HepG2 (cell line): ENCODE data around the gene CCDC57. TPM values are rescaled to one million over a fixed set of nuclear protein-coding genes. Genes with fewer than 3 reads are reported as not detected.

ENCODE experiments used
- GLMP ChIP-seq: sonication (generic); formaldehyde crosslinking; IDR thresholded peaks from 2 replicates; pipeline ENCODE4 v1.9.0; 2021; ENCODE audit warnings: missing genetic modification reagents, mild to moderate bottlenecking, borderline replicate concordance
- JDP2 ChIP-seq: sonication (generic); formaldehyde crosslinking; IDR thresholded peaks from 2 replicates; pipeline ENCODE4 v1.8.1; 2022; ENCODE audit warnings: missing genetic modification reagents, borderline replicate concordance
- KDM2A ChIP-seq: sonication (generic); formaldehyde crosslinking; IDR thresholded peaks from 2 replicates; pipeline ENCODE4 v1.4.0; 2020; ENCODE audit warnings: low read depth, missing genetic modification reagents, borderline replicate concordance
- NFYC ChIP-seq: IDR thresholded peaks from 2 replicates; pipeline ENCODE4 v1.6.1; 2016; ENCODE audit warnings: missing genetic modification reagents, missing compliant biosample characterization
- NR2F2 ChIP-seq: IDR thresholded peaks from 2 replicates; pipeline ENCODE4 v1.6.1; 2012; ENCODE audit warnings: low read depth, inconsistent platforms, borderline replicate concordance
- RBM39 ChIP-seq: fragments of 200-400 bp; formaldehyde crosslinking; IDR thresholded peaks from one replicate; pipeline ENCODE4 v1.6.1; 2018; ENCODE audit warnings: antibody characterized with exemption, mild to moderate bottlenecking, low read depth, low read length; ENCODE audit not compliant: poor library complexity, severe bottlenecking
- RELA ChIP-seq: sonication (generic); formaldehyde crosslinking; IDR thresholded peaks from 2 replicates; pipeline ENCODE4 v1.4.0; 2020; ENCODE audit warnings: missing genetic modification reagents
- REXO4 ChIP-seq: sonication (generic); formaldehyde crosslinking; IDR thresholded peaks from 2 replicates; pipeline ENCODE4 v1.8.0; 2022; ENCODE audit warnings: missing genetic modification reagents, mild to moderate bottlenecking, borderline replicate concordance
- SMC3 ChIP-seq: IDR thresholded peaks from 2 replicates; pipeline ENCODE4 v1.6.1; 2011; ENCODE audit warnings: low read length, improper control_type of control experiment
- SOX13 ChIP-seq, 3 experiments: fragments of 450-650 bp in 1 of 3; sonication (generic) in 1 of 3; formaldehyde crosslinking in 1 of 3; IDR thresholded peaks in 2 of 3; conservative IDR thresholded peaks in 1 of 3; 2 replicates each; pipeline versions ENCODE4 v1.5.0 to v1.6.1; 2016 to 2020; ENCODE audit warnings: antibody characterized with exemption in 1 of 3, mild to moderate bottlenecking in 1 of 3, missing compliant biosample characterization in 1 of 3, missing genetic modification reagents in 1 of 3, moderate library complexity in 1 of 3
- TBP ChIP-seq: sonication (generic); formaldehyde crosslinking; IDR thresholded peaks from 2 replicates; pipeline ENCODE4 v1.5.0; 2020; ENCODE audit warnings: missing genetic modification reagents
- TEAD2 ChIP-seq: sonication (generic); formaldehyde crosslinking; IDR thresholded peaks from 2 replicates; pipeline ENCODE4 v1.9.0; 2021; ENCODE audit warnings: missing genetic modification reagents
- ZFP62 ChIP-seq: sonication (generic); formaldehyde crosslinking; IDR thresholded peaks from 2 replicates; pipeline ENCODE4 v1.4.0; 2020; ENCODE audit warnings: missing genetic modification reagents
- ZNF530 ChIP-seq: sonication (generic); formaldehyde crosslinking; IDR thresholded peaks from 2 replicates; pipeline ENCODE4 v1.5.0; 2020; ENCODE audit warnings: low read depth, mild to moderate bottlenecking, missing genetic modification reagents
- ZNF687 ChIP-seq: sonication (generic); formaldehyde crosslinking; IDR thresholded peaks from 2 replicates; pipeline ENCODE4 v1.5.1; 2020; ENCODE audit warnings: mild to moderate bottlenecking, missing genetic modification reagents, moderate library complexity
- ZNF773 ChIP-seq: sonication (generic); formaldehyde crosslinking; IDR thresholded peaks from 2 replicates; pipeline ENCODE4 v1.4.0; 2020; ENCODE audit warnings: missing genetic modification reagents, borderline replicate concordance
- polyA plus RNA-seq, 8 experiments: library from polyadenylated mRNA; depleted of rRNA in 3 of 8; stranded (reverse) in 7 of 8; unstranded in 1 of 8; fragments of >200 nt; fragmentation: Illumina TruSeq in 4 of 8; extraction: Trizol in 4 of 8; gene quantifications; 2 replicates each; pipeline versions ENCODE4 v1.2.1 to v1.2.3, GENCODE V29; 2011 to 2016; ENCODE audit warnings: low read depth in 4 of 8, missing spikeins in 1 of 8, mixed read lengths in 1 of 8; ENCODE audit not compliant: insufficient read depth in 1 of 8
- total RNA-seq, 5 experiments: library from RNA; depleted of rRNA; stranded (reverse); fragments of >200 nt; fragmentation: Illumina TruSeq; extraction: Trizol; gene quantifications; 2 replicates each; pipeline ENCODE4 v1.2.3, GENCODE V29; 2016; ENCODE audit warnings: low read depth in 1 of 5
- TF ChIP-seq, protein P1 (sequence below), 2 experiments: sonication (generic) in 1 of 2; formaldehyde crosslinking in 1 of 2; IDR thresholded peaks; 2 replicates each; pipeline versions ENCODE4 v1.6.1 to v1.9.0; 2014 to 2022; ENCODE audit warnings: antibody characterized with exemption in 1 of 2, borderline replicate concordance in 1 of 2, inconsistent platforms in 1 of 2, low read depth in 1 of 2, missing genetic modification reagents in 1 of 2

CCDC57 gene
- total and polyA plus RNA-seq, 2 of the 13 experiments (the other 11 are each of a cell fraction or from before 2014, with no cell fraction given), result 59.3 to 59.9 TPM

- no peak for TF ChIP-seq NFYC (CRISPR knock-in tag)
- TF ChIP-seq, protein P1, sequence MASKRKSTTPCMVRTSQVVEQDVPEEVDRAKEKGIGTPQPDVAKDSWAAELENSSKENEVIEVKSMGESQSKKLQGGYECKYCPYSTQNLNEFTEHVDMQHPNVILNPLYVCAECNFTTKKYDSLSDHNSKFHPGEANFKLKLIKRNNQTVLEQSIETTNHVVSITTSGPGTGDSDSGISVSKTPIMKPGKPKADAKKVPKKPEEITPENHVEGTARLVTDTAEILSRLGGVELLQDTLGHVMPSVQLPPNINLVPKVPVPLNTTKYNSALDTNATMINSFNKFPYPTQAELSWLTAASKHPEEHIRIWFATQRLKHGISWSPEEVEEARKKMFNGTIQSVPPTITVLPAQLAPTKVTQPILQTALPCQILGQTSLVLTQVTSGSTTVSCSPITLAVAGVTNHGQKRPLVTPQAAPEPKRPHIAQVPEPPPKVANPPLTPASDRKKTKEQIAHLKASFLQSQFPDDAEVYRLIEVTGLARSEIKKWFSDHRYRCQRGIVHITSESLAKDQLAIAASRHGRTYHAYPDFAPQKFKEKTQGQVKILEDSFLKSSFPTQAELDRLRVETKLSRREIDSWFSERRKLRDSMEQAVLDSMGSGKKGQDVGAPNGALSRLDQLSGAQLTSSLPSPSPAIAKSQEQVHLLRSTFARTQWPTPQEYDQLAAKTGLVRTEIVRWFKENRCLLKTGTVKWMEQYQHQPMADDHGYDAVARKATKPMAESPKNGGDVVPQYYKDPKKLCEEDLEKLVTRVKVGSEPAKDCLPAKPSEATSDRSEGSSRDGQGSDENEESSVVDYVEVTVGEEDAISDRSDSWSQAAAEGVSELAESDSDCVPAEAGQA (IDR thresholded peaks at IDR 0.05; ENCODE audit: low read depth), result peak; percentile 49; the same call in 1 of the 2 replicates
- TF ChIP-seq, protein P1 (CRISPR knock-in tag; IDR thresholded peaks at IDR 0.05; ENCODE audit: borderline replicate concordance), result no peak; the same call in 1 of the 2 replicates
- TF ChIP-seq GLMP (CRISPR knock-in tag), result no peak
- TF ChIP-seq SMC3, result no peak
- TF ChIP-seq ZNF687 (CRISPR knock-in tag), result peak; percentile 91
- TF ChIP-seq TEAD2, result no peak; the same call in 1 of the 2 replicates
- TF ChIP-seq REXO4 (CRISPR knock-in tag), result no peak
- no peak for TF ChIP-seq JDP2 (CRISPR knock-in tag)
- TF ChIP-seq ZNF530, result no peak
- no peak for TF ChIP-seq RBM39
- peak; percentile 82 for TF ChIP-seq KDM2A
- TF ChIP-seq RELA (CRISPR knock-in tag), result no peak
- no peak for TF ChIP-seq ZFP62
- no peak for TF ChIP-seq ZNF773 (CRISPR knock-in tag)
- TF ChIP-seq NR2F2, result no peak
- no peak for TF ChIP-seq TBP (CRISPR knock-in tag)
- TF ChIP-seq SOX13 (IDR thresholded peaks at IDR 0.05), result no peak
- TF ChIP-seq SOX13 (CRISPR knock-in tag; conservative IDR thresholded peaks at IDR 0.05 in 1 of 2, IDR thresholded peaks at IDR 0.05 in 1 of 2), result no peak
These were observed 113.5 kb downstream of the CCDC57 start (continued) for GRCh38 chr17:82098939-82099763.
